ENCODE measurements around the gene SIX3.

SIX3 gene

DNA sequence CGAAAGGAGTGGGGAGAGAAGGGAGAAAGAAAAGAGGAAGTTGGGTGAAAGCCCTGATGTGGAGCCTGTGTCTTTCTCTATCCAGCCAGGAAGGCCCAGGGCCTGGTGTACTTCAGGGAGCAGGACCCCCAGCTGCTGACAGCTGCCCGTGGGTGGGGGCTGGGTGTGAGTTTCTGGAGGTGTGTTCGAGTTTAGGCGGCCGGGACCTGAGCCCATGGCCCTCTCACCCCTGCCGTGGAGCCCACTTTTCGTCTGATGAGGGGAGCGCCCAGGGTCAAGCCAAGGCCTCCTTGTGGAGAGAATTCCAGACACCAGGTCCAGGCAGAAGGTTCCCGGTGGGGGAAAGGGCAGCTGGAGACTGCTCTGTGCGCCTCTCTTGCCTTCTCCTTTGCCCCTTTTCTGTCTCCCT lies 2.2 kb downstream of the SIX3 start:
- DNase-seq (ENCODE audit: low spot score) = no peak

DNA sequence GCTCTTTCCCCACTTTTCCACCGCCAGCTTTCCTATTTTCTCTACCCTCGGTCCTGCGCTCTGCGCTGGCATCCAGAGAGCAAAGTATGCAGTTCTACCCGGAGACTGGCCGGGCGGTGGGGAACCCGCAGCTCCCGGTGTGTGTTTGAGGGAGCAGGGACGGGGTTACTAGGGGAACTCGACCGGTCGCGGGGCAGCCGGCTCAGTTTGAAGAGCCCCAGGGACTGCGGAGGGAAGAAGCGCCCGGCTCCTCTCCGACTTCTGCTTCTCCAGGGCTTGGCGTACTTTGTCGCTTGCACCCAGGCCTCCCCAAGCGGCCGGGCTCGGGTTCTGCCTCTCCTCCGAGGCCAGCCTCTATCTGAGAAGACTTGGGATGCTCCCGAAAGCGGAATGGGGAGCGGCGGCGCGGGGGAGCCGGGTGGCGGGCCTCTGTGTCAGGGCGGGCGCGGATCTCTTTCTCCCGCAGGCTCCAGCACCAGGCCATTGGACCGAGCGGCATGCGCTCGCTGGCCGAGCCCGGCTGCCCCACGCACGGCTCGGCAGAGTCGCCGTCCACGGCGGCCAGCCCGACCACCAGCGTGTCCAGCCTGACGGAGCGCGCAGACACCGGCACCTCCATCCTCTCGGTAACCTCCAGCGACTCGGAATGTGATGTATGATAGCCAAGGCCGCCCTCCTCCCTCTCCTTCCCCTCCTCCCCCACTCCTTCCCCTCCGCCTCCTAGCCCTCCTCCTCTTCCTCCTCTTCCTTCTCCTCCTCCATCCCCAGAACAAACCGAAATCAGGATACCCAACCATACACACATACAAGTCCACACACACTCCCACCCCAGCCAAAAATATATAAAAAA lies 2.8 kb downstream of the SIX3 start:
- no peak for DNase-seq (ENCODE audit: low spot score)

DNA sequence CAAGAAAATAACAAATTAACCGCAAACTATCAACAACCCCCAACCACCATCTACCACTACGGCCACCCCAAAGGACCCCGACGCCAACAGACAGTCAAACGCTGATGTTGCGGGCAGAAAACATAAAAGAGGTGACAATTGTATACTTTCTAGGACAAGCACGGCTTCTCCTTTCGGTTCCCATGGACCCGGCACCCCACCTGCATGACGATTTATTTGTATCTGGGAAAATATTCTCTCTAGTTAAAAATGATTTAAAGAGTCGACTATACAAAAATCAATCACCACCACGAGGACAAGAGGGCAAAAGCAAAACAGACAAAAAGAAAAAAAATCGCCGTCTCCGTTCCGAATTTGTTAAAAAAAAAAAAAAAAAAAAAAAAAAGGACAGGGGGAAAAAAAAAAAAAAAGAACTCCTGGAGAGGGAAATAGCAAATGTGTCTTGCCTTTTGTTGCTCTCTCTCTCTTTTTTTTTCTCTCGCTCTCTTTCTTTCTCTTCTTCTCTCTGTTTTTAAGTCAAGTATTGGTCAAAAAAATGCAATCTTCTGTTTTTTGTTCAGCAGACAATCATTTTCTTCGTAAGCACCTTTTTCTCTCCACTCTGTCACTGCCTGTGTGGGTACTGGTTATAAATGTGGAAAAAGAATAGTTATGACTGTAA lies 3.6 kb downstream of the SIX3 start:
- DNase-seq (ENCODE audit: low spot score) = no peak

DNA sequence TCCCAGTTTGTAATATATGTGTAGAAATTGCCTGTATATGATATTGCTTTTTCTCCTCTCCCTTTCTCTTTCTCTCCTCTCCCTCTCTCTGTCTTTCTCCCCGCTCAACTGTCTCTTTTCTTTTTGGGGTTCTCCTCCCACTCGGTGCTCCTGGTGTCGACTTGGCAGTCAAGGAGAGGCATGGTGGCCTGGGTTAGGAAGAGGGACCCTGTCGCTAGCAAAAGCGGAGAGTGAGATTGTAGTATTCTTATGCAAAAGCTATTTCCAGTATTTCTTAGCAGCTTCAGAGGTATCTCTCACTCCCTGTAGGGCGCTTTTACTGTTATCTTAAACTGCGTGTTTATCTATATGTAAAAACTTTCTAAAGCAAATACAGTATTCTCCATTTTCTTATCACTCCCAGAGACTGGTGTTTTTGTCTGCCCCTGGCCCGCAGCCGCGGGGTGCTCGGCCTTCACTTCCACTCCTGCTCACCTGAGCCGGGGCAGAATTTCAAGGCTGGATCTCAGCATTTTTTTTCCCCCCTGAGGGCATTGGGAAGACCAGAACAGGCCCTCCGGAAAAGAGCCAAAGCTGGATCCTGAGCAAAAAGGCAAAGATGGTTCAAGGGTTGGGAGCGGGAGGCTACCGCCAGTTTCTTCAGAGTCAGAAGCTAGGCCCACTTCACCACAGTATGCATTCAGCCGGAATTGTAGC lies 4.3 kb downstream of the SIX3 start:
- no peak for DNase-seq (ENCODE audit: low spot score)

DNA sequence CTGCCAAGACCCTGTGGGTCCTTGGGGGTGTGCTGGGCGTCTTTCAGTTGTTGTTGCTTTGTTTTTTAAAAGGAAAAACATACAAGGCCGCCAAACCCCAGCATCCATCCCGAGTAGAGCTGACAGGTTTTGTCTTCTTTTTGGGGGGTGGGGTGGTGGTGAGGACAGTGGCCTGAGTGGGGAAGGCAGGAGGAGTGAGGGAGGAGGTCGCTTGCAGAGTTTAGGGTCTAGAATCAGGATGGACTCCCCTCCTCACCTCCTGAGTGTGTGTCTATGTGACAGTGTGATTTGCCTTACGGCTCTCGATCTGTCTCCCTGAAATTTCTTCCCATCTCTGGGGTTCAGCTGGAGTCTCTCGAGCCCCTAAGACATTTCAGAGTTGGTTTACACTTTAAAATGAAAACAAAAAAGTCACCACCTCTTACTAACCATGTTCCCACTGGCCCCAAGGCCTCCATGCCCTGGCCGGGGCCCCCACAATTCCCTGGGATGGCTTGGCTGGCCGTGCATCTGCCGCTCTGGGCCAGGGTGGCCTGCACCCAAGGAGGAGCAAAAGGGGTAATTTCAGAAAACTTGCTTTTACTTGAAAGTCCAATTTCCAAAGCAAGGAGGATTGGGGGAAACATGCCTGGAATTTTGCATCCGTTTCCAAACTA lies 5.0 kb downstream of the SIX3 start:
- no peak for DNase-seq (ENCODE audit: low spot score)

DNA sequence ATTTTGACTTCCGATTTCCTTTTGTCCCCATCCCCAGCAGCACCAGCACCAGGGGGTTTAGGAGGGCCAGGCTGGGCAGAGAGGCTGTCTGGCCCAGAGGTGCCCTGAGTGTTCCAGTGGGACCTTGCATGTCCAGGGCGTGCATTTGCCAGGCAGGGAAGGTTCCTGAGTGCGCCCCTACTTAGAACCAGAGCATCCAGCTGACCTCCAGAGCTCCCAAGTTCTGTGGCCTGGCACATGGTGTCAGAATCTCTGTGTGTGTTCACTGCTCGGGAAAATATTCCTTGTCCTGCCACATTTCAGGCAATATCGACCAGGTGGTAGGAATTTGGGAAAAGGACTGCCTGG lies 5.5 kb downstream of the SIX3 start:
- no peak for DNase-seq (ENCODE audit: low spot score)

DNA sequence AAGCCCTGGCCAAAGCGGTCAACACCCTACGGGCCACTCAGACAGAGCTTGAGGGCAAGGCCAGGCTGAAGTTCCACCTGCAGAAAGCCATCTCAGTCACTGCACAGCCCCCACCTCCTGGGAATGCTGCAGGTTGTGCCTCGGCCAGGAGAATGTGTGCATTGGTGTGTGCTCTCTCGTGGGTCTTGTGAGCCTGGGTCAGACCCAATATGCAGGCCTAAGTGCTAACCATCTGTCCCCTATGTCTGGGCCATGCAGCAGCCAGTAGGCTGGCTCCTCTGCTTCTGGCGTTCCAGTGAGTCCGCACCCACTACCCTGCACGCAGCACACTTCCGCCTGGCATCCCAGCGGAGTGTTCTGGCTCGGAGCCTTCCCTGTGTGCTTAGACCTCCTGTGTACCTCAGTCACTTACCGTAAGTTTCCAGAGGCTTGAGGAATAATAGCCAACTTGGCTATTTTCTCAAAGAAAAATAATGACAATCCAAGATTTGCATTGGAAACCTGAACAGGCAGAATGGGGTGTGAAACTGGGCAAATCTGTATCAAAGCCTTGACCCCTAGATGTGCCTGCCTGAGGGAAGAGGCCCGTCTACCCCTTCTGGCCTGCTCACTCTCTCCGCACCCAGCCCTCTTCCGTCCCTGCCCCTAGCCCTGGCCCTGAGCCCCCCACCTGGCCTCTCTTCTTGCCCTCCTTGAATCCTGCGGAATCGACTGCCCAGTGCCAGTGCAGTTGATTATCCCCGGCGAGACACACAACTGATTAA lies 7.2 kb downstream of the SIX3 start:
- DNase-seq (ENCODE audit: low spot score) = no peak

DNA sequence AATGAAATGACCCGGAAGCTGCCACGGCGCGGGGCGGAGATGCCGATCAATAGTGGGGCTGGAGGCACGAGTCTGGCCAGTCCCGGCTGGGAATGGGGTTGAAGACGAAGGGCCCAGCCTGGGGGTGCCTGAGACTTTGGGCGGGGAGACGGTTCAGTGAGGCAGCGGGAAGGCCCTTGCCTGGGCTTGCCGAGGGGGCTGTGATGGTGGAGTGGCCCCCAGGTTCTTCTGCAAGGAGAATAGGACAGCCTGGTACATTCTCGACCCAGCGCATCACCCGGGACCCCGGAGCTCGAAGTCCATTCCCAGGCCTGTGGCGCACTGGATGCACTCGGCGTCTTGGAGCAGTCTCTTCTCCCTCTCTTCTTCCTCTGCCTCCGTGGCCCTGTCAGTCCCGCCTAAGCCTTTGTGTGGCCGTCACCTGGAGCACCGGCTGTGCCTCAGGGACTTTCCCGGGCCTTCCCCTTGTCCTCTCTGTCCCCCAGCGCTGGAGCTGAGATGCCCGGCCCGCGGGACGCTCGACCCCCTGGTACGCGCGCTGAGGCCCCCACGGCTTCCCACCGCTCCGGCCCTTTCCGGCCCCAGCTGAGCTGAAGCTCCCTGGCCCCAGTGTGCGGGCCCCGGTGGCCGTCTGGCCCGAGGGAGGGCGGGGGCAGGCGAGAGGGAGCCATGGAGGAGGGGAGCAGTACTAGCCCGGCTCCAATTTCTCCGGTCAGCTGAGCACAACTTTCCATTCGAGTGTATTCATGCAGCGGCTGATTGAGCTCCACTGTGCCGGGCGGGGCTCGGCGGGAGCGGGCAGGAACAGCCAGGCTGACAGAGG lies 8.0 kb downstream of the SIX3 start:
- peak; percentile 62 for DNase-seq (ENCODE audit: low spot score)

DNA sequence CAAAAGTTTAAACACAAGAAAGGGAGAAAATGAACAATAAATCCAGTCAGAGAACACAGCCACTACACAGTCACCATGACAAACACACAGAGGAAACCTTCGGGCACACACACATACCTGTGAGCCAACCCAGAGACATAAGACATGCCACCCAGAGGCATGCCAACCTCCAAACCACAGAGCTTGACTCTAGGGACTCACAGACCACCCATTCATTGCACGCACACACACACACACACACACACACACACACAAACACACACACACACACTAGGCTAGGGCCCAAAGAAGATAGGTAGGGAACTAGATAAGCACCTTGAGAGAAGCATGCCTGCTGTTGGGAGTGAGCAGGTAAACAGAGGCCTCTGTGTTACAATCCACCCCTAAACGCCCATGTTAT lies 9.1 kb downstream of the SIX3 start:
- DNase-seq (ENCODE audit: low spot score) = no peak

DNA sequence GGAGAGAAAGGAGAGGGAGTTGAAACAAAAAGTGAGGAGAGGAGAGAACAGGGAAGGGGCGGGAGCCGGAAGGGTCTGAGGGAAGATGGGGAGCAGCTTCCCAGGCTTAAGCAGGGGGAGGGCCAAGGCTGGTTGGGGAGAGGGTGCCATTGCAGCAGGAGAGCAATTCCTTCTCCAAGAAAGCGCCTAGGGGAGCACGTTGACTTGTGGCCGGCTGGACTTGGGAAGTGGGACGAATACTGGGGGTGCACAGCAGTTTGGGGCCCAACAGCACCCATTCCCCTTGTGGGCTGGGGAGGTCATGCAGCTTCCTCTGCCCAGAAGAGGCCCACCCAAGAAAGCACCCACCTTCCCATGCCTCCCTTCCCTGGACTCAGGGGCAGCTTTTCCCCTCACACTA lies 9.6 kb downstream of the SIX3 start:
- no peak for DNase-seq (ENCODE audit: low spot score)

DNA sequence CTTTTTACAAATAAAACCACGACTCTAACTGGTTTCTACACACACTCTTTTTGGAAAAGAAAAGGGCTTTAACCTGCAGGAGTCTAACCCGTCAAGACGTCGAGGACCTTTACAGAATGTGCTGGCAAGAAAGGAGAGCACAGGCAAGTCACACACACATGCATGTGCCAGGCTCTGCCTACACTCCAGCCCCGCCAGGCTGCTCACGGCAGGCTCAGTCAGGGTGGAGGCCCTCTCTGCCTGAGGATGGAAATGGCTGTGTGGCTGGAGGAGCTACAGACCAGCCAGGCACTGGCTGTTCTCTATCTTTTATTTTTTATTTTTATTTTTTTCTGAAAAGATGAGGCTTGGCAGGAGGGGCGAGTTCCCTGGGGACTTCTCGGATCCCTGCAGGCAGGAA lies 10.2 kb downstream of the SIX3 start:
- no peak for DNase-seq (ENCODE audit: low spot score)

DNA sequence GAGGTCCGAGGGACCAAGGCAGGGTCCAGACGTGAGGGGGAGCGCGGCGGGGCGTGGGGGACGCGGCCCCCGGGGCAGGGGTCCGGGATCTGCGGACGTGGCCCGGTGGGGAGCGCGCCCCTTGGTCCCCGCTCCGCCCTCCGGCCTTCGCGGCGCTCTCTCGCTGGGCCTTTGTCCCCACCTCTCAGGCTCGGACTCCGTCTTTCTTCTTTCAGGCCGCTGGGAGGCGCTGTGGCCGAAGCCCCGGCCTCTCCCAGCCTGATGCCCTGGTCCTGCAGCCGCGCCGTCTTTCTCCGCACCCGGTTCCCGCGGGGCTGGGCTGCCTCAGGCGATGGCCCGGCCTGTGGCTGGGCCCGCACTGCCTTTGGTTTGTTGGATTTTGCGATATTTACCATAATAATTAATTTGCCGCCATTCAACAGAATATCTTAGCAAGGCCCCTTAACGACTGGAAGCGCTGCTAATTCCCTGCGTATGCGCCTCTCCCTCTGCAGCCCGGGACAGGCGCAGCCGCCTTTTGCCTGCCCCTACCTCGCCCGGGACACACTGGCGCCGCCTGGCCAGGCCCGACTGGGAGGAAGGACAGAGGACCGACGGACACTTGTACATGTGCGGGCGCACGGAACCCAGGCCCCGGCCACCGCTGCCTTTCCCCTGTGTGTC lies 10.8 kb downstream of the SIX3 start:
- peak; percentile 87 for DNase-seq (ENCODE audit: low spot score)

DNA sequence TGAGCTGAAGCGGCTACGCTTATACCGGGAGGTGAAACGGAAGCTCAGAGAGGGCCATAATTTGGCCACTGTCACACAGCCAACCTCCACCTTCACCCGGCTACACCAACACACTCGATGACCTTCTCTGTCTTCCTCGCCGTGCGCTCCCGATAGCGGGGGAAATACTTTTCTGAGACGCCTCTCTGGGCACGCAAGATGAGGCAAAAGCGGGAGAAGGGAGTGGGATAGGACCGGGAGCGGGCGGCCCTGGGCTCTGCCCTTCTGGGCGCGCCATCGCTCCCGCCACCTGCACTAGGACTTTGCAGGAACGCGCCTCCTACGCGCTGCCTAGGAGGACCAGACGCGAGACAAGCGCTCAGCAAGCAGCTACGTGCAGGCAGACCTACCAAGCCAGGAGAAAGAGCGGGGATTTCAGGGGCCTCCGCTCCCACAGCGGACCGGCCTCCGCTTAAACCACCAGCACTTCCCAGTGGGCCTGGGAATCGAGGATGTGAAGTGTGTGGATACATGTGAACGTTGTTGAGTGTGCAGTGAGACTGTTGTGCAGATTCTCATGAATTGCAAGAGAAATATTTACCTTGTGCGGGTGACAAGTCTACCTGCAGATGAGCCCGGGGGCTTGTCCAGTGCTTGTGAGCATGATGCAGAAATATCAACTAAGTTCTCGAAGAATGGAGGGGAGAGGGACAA lies 11.4 kb downstream of the SIX3 start:
- no peak for DNase-seq (ENCODE audit: low spot score)

DNA sequence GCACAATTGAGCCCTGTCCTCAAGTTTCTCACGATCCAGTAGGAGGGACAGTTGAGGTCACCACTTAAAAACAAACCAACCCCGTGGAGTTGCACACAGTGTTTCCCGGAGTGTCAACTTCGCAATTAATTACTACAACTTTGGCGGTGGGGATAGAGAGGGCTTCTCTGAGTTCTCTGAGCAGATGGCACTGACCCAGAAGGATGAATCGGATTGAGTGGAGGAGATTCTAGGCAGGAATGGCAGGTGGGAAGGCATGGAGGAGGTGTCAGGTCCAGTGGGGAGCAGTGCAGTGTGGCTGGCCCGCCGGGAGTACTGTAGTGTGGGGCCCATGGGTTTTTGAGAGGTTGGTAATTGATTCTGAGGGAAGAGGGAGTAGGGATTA lies 12.0 kb downstream of the SIX3 start:
- DNase-seq (ENCODE audit: low spot score) = no peak

DNA sequence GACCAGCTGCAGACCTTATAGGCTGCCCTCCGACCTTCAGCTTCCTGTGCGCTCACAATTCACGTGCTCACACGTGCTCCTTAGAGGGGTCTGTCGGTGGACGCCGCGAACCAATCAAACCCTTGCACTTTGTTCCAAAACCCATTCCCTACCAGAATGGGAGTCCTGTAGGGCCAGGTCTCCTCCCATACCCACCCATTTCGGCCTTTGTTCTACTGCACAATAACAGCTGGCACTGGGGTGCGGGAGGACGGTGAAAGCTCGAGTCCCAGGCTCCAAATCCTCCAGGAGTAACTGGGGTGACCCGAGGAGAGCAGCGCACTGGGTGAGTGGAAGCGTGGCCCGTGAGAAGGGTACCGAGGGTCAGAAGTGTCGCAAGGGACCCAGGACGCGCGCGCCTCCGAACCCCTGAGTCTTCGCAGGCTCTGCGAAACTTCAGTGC lies 13.0 kb downstream of the SIX3 start:
- DNase-seq (ENCODE audit: low spot score) = no peak

DNA sequence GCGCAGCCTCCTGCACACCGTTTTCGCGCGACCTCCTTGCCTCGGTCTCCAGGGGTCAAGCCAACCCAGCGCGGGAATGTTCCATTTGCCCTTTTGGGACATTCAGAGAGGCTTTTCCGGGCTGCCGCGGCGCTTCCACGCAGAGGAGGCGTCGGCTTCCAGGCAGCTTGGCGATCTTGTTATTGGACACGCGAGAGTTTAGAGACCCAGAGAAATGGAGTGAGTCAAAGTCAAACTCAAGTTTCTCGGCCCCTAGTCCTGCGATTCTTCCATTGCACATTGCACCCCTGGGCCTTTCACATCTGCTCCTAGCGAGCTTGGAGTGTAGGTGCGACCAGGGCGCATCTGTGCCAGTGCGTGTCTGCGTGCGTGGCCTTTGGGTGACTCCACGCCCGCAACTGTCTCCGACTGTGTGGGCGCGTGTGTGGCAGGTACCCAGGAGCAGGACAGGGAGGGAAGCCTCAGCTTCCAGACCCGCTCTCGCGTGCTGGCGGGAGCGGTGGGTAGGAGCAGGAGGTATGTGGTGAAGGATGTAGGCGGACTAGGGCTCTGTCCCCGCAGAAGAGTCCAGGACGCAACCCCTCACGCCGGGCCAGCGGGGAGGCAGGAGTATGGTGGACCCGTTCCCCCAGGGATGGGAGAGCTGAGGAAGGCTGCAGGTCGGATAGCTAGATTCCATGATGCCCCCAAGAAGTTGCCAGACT lies 13.5 kb downstream of the SIX3 start:
- no peak for DNase-seq (ENCODE audit: low spot score)

DNA sequence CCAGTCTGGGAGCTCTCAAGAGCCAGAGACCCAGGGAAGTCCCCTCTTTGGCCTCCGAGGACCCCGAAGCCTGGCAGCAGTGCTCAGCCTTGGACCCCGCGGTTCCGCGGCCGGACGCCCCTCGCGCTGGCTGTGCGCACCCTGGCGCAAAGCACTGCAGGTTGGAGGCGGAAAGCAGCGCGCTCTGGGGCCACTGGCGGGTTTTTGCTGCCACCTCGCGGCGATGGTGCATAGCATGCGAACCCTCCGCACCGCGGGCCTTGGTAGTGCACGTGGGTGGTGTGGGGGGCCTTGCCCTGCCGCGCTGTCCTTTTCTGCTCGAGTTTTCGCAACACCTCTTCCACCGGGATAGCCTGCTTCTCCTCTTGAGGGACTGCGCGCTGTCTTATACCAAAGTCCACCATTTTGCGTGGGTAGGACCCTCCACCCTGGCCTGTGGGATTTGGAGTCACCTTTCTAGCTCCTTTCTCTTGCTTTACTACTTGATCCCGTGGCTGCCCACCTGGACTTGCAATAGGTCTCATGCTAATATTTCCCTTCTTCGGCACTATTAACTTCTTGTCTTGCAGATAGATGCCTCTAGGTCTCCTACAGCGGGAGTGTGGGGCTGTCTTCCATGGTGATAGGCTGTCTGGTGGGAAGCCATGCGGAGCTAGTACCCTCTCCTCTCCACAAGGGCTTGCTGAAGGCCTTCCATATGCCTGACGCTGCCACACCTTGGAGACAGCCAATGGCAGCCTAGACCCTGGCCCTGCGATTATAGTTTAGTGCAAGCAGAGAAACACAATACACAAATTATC lies 14.3 kb downstream of the SIX3 start:
- peak; percentile 86 for DNase-seq (ENCODE audit: low spot score)

DNA sequence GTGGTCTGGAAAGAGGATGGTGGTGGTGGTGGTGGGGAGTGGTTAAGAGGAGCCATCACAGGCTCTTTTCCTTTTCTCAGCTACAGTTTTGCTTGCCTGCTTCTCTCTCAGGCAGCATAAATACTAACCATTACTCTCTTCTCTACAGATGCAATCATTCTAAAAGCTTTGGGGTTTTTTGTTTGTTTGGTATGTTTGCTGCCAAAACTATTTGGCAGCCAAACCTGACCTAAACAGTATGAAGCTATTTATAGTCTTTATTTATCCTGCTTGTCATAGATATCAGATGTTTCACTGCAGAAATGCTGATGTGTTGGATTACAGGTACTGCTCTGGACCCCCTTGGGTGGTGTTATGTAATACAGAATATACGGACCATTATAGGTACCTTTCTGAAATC lies 15.3 kb downstream of the SIX3 start:
- DNase-seq (ENCODE audit: low spot score) = no peak
